NB4 (cell line): ENCODE measurements around the gene SLCO4A1.

Experiments
- CTCF ChIP-seq: IDR thresholded peaks from one replicate; pipeline ENCODE4 v1.5.1; 2012; ENCODE audit warnings: low read depth, low read length
- MYC ChIP-seq: IDR thresholded peaks from 2 replicates; pipeline ENCODE4 v1.6.1; 2011; ENCODE audit warnings: low read depth, low read length
- POLR2A ChIP-seq: IDR thresholded peaks from 2 replicates; pipeline ENCODE4 v1.6.1; 2011; ENCODE audit warnings: mild to moderate bottlenecking; ENCODE audit not compliant: insufficient read length; ENCODE audit errors: extremely low read depth
- TF ChIP-seq, protein P1 (sequence below): IDR thresholded peaks from 2 replicates; pipeline ENCODE4 v1.6.1; 2011; ENCODE audit warnings: low read depth, low read length

GRCh38 chr20:62675877-62676260 is 33.6 kb downstream of the SLCO4A1 start:
- TF ChIP-seq, protein P1, sequence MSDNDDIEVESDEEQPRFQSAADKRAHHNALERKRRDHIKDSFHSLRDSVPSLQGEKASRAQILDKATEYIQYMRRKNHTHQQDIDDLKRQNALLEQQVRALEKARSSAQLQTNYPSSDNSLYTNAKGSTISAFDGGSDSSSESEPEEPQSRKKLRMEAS, result no peak
- no peak for TF ChIP-seq CTCF
- TF ChIP-seq MYC, result no peak
- TF ChIP-seq POLR2A, result no peak
